ENCODE measurements around the gene SETD3.

DNA sequence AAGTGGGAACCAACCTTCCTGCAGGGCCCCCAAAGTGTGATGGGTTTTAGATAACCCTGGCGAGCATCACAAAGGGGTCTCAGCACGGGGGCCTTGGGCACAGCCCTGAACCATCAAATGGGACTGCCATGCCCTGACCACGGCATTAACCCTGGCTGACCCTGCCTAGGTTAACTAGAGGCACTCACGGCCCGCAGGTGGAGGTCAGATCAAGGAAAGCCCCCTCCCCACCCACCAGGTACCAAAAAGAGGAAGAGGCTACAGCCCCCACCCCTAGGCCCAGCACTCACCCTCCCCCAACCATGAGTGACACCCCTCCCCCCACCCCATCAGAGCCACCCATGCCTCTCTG is 43.0 kb upstream of the SETD3 start:
- TF ChIP-seq, protein P1, sequence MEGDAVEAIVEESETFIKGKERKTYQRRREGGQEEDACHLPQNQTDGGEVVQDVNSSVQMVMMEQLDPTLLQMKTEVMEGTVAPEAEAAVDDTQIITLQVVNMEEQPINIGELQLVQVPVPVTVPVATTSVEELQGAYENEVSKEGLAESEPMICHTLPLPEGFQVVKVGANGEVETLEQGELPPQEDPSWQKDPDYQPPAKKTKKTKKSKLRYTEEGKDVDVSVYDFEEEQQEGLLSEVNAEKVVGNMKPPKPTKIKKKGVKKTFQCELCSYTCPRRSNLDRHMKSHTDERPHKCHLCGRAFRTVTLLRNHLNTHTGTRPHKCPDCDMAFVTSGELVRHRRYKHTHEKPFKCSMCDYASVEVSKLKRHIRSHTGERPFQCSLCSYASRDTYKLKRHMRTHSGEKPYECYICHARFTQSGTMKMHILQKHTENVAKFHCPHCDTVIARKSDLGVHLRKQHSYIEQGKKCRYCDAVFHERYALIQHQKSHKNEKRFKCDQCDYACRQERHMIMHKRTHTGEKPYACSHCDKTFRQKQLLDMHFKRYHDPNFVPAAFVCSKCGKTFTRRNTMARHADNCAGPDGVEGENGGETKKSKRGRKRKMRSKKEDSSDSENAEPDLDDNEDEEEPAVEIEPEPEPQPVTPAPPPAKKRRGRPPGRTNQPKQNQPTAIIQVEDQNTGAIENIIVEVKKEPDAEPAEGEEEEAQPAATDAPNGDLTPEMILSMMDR (IDR thresholded peaks at IDR 0.05): no peak
- no peak for TF ChIP-seq POLR2A (IDR thresholded peaks at IDR 0.05)
